ENCODE measurements around the gene ZKSCAN4.
A peak's percentile ranks its signal among the peaks of the same experiment; 100 is the strongest.

Gene ZKSCAN4

DNA sequence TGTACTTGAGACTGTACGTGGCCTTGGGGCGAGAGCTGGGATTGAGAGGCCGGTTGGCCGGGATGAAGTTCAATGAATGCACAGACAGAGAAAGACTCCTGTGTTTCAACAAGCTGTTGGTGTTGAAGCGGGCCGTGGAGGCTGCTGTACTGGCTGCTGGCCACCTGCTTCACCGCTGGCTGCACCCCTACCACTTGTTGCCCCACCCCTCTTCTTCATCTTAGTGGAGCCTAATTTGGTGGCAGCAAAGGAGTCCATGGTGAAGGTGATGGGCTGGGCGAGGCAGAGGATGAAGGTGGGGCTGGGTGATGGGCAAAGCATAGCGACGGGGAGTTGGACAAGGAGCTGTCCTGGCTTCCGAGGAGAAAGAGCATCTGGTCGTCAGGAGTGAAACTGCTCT is 34.2 kb downstream of the ZKSCAN4 start:
- Histone ChIP-seq H3K9me3 (ENCODE audit: control insufficient read depth, low read length) (no peaks in the 10 kb centered on the region), H3K4me1 (ENCODE audit: control insufficient read depth, insufficient read depth, low read length) (peaks cover 6% of the 10 kb centered on the region), H3K27me3 (ENCODE audit: control insufficient read depth, insufficient read depth, low read length) (peaks cover 57% of the 10 kb centered on the region), H3K9ac (ENCODE audit: low read length) (no peak overlapping the region), H3K36me3 (ENCODE audit: control insufficient read depth, insufficient read depth, low read length) (no peaks in the 10 kb centered on the region), H3K4me3 (ENCODE audit: low read length) (no peak overlapping the region)

DNA sequence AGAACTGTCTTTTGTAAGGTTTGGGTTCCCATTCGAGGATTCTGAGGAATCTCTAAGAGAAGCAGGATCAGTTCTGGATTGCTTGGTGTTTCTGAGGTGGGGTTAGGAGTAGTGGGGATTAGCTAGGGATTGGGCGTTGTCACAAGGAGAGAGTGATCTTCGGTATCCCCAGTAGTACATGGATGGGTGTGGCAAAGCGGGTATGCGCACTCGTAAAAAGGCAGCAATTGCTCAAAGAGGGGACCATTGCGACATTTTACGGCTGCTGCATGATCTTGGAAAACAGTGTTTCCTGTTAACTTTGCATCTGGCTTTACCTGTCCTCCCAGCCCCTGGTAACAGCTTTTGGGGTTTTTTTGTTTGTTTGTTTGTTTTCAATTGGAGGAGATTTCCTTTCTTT is 36.6 kb downstream of the ZKSCAN4 start:
- Histone ChIP-seq H3K27me3 (ENCODE audit: control insufficient read depth, insufficient read depth, low read length) (peaks cover 64% of the 10 kb centered on the region), H3K4me1 (ENCODE audit: control insufficient read depth, insufficient read depth, low read length) (peaks cover 12% of the 10 kb centered on the region), H3K9ac (ENCODE audit: low read length) (no peak overlapping the region), H3K36me3 (ENCODE audit: control insufficient read depth, insufficient read depth, low read length) (no peaks in the 10 kb centered on the region), H3K9me3 (ENCODE audit: control insufficient read depth, low read length) (no peaks in the 10 kb centered on the region), H3K4me3 (ENCODE audit: low read length) (no peak overlapping the region)

DNA sequence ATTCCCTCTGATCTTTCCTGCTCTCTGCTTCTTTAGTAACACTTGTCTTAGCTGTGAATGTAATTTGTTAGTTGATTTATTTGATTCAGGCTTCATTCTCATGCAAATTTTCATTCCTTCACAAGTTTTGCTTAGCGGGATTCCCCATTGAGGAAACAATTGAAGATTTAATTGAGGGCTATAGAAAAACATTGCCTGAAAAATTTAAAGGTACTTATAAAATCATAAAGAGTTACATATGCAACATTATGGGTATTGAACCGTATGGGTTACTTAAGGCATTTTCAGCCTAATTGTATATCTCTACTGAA is 38.9 kb downstream of the ZKSCAN4 start:
- Histone ChIP-seq H3K4me1 (ENCODE audit: control insufficient read depth, insufficient read depth, low read length) (peaks cover 8% of the 10 kb centered on the region), H3K27me3 (ENCODE audit: control insufficient read depth, insufficient read depth, low read length) (peaks cover 78% of the 10 kb centered on the region), H3K9ac (ENCODE audit: low read length) (no peak overlapping the region), H3K9me3 (ENCODE audit: control insufficient read depth, low read length) (no peaks in the 10 kb centered on the region), H3K4me3 (ENCODE audit: low read length) (no peak overlapping the region), H3K36me3 (ENCODE audit: control insufficient read depth, insufficient read depth, low read length) (no peaks in the 10 kb centered on the region)

DNA sequence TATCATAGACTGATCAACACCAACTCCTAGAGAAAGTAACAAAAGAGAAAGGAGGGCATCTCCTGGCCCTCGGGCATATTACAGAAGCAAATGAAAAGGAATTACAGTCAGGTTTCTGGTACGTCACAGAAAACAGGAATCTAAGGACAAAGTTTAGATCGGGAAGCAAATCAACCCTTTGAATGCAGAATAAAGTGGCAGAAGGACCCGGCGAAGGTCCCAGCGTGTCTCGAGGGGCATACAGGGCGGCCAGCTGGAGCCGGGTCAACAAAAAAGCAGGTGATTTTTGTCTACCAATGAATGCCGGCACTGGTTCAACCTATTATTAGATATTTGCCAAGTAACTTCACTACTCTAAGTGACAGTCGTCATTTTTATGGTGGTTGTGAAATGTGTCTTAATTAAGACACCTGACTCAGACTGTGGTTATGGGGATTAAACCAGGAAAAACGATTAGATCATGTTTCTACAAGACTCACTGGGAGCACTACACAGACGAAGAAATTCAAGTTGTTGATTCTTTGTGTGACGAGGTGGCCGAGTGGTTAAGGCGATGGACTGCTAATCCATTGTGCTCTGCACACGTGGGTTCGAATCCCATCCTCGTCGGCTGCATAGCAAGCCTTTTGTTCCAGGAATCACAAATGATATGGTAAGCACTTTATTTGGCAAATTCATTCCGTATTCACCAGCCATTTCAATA is 39.4 kb downstream of the ZKSCAN4 start:
- peaks cover 79% of the 10 kb centered on the region for H3K27me3 ChIP-seq (ENCODE audit: control insufficient read depth, insufficient read depth, low read length)
- H3K9me3 ChIP-seq (ENCODE audit: control insufficient read depth, low read length): no peaks in the 10 kb centered on the region
- no peak overlapping the region for H3K4me3 ChIP-seq (ENCODE audit: low read length)
- peaks cover 13% of the 10 kb centered on the region for H3K4me1 ChIP-seq (ENCODE audit: control insufficient read depth, insufficient read depth, low read length)
- no peak overlapping the region for H3K9ac ChIP-seq (ENCODE audit: low read length)
- no peaks in the 10 kb centered on the region for H3K36me3 ChIP-seq (ENCODE audit: control insufficient read depth, insufficient read depth, low read length)

DNA sequence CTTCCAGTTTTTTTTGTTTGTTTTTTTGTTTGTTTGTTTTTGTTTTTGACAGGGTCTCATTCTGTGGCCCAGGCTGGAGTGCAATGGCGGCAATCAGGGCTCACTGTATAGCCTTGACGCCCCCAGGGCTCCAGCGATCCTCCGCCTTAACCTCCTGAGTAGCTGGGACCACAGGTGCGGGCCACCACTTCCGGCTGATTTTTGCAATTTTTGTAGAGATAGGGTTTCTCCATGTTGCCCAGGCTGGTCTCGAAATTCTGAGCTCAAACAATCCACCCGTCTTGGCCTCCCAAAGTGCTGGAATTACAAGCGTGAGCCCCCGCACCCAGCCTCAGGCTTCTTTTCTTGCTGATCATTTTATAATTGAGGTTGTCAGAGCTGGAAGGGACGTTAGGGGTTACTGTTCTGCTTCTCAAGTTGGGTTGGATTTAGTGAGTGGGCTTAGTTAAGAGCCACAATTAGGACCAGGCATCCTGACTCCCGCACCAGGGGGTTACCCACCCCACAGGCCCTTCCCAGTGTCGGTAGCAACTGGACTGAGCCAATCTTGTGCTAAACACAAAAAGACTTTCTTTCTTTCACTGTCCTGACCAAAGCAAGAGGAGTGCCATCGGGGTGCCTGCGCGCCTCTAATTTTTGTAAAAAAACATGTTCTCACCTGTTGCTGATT is 40.1 kb downstream of the ZKSCAN4 start:
- Histone ChIP-seq H3K4me1 (ENCODE audit: control insufficient read depth, insufficient read depth, low read length) (peaks cover 20% of the 10 kb centered on the region), H3K9me3 (ENCODE audit: control insufficient read depth, low read length) (no peaks in the 10 kb centered on the region), H3K36me3 (ENCODE audit: control insufficient read depth, insufficient read depth, low read length) (no peaks in the 10 kb centered on the region), H3K4me3 (ENCODE audit: low read length) (no peak overlapping the region), H3K27me3 (ENCODE audit: control insufficient read depth, insufficient read depth, low read length) (peaks cover 86% of the 10 kb centered on the region), H3K9ac (ENCODE audit: low read length) (no peak overlapping the region)

DNA sequence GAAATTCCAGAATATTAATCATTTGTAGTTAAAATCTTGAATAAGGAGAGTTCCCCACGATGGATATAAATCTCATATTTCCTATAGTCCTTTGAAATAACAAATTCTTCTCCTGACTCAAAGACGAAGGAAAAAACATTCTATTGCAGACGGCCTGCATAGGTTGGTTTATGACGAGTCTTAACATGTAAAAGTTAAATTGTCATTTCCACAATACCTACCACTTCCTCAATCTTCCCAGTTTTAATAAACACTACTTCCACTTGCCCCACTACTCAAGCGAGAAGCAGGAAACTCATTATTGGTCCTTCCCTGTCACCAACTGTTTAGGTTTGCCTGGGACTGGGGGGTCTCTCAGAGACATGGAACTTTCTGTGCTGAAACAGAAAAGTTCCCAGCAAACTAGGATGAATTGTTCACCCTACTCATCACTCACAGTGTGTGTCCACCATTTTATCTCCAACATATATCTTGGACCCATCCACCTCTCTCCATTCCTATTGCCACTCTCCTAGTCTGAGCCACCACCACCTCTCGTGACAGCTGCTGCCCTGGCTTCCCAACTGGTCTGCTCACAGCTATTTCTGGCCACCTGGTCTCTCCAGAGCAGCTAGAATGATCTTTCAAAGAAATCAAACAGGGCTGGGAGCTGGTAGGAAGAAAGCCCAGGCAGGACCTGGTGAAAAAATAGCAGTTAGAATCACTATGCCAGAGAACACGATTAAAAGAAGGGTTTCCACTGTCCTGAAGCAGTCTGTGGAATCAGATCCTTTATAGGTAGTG is 42.1 kb downstream of the ZKSCAN4 start:
- Histone ChIP-seq H3K27me3 (ENCODE audit: control insufficient read depth, insufficient read depth, low read length) (peaks cover 88% of the 10 kb centered on the region), H3K9ac (ENCODE audit: low read length) (no peak overlapping the region), H3K4me1 (ENCODE audit: control insufficient read depth, insufficient read depth, low read length) (peaks cover 22% of the 10 kb centered on the region)

DNA sequence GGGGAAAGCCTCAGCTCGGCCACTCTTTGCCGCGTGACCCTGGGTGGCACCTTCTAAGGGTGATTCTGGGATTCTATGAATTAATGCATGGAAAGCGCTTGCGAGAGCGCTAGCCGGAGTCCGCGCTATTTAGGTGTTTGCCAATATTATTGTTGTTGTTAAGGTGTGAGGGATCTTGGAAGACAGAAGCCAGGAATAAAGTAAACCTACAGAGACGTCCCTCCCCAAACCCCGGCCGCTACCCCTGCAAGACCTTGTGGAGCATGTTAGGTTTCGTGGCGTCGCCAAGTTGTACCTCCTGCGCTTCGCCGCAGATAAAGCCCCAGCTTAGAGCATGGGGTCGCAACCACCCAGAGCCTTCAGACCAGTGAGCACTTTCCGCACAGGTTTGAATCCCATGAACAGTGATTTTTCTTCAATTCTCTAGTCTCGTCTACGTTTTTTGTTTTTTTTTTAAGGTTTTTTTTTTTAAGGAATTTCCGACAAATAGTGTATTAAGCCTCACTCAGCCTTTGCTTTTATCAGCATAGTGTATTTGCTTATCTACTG is 43.9 kb downstream of the ZKSCAN4 start:
- Histone ChIP-seq H3K9me3 (ENCODE audit: control insufficient read depth, low read length) (no peaks in the 10 kb centered on the region), H3K4me1 (ENCODE audit: control insufficient read depth, insufficient read depth, low read length) (peaks cover 22% of the 10 kb centered on the region), H3K27me3 (ENCODE audit: control insufficient read depth, insufficient read depth, low read length) (peaks cover 83% of the 10 kb centered on the region), H3K36me3 (ENCODE audit: control insufficient read depth, insufficient read depth, low read length) (no peaks in the 10 kb centered on the region), H3K9ac (ENCODE audit: low read length) (no peak overlapping the region), H3K4me3 (ENCODE audit: low read length) (no peak overlapping the region)

More for the DNA sequence above, 42.1 kb downstream of the ZKSCAN4 start:
- no peak overlapping the region for H3K4me3 ChIP-seq (ENCODE audit: low read length)
- H3K9me3 ChIP-seq (ENCODE audit: control insufficient read depth, low read length): no peaks in the 10 kb centered on the region
- H3K36me3 ChIP-seq (ENCODE audit: control insufficient read depth, insufficient read depth, low read length): no peaks in the 10 kb centered on the region

DNA sequence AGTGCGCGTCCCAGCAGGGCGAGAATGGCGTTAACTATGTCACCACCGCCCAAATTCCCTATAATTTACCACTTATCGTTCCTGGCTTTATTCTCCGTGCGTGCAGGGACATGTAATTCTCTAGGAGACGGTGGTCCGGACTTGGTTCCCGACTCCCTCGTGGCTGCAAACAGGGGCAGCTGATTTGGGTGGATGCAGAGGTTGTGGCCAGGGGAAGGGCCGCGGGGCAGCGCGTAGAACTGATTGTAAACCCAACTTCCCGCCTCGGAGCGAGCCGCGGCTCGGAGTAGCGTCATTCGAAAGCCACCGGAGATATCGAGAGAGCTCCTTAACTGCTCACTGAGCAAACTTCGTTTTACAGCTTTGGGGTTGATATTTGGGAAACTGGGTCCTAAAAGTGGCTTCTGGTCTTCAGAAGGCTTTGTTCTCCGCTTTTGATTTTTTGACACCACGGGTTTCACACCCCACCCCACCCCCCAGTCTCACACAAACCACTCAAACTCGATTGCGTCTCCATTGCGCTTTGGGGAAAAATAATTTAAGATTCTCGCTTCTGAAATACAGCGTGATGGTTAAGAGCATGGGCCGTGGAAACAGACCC is 44.5 kb downstream of the ZKSCAN4 start:
- Histone ChIP-seq H3K36me3 (ENCODE audit: control insufficient read depth, insufficient read depth, low read length) (no peaks in the 10 kb centered on the region), H3K9me3 (ENCODE audit: control insufficient read depth, low read length) (no peaks in the 10 kb centered on the region), H3K4me3 (ENCODE audit: low read length) (peak overlapping the region; percentile 24), H3K4me1 (ENCODE audit: control insufficient read depth, insufficient read depth, low read length) (peaks cover 19% of the 10 kb centered on the region), H3K27me3 (ENCODE audit: control insufficient read depth, insufficient read depth, low read length) (peaks cover 77% of the 10 kb centered on the region), H3K9ac (ENCODE audit: low read length) (no peak overlapping the region)

DNA sequence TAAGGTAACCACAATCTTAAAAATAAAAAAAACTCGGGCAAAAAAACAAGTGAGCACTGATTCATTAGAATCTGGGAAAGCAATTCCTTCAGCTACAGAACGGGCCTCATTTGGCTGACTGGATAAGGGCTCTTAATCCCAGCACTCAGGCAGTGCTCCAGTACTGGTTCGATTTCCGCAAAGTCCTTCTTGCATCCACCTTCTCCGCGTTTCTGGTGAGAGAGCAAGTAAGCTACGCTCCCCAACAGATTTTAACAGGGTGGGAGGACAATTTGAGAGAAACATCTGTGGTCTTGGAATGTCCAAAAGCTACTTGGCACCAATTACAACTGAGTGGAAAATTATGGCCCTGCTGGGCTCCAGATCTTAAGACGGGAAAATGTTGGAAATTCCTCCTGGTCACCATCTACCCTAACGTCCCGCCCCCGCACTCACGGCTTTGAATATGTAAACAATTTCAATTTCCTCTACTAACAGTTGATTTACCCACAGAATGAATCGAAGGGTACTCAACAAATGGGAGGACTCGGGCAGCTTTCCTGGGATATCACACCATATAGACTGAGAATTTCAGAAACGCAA is 45.0 kb downstream of the ZKSCAN4 start:
- H3K9me3 ChIP-seq (ENCODE audit: control insufficient read depth, low read length): no peaks in the 10 kb centered on the region
- H3K36me3 ChIP-seq (ENCODE audit: control insufficient read depth, insufficient read depth, low read length): no peaks in the 10 kb centered on the region
- no peak overlapping the region for H3K9ac ChIP-seq (ENCODE audit: low read length)
- H3K4me3 ChIP-seq (ENCODE audit: low read length): no peak overlapping the region
- H3K4me1 ChIP-seq (ENCODE audit: control insufficient read depth, insufficient read depth, low read length): peaks cover 15% of the 10 kb centered on the region
- peaks cover 71% of the 10 kb centered on the region for H3K27me3 ChIP-seq (ENCODE audit: control insufficient read depth, insufficient read depth, low read length)

DNA sequence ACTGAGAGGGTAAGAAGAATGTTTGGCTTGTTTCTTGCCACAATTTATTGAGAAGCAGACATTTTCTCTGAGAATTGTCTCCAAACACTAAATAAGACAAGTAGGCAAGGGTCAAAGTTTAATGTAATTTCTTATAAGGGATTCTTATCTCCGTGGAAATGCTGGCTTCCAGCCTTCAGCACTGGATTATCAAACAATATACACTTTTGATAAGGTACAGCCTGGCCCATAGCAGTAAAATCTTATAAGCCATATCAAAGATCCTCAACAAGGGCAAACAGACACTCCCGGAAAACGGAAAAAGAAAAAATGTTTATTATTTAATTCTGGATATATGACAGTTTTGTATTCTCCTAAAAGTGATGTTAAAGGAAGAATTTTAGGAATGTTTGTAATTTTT is 45.5 kb downstream of the ZKSCAN4 start:
- no peaks in the 10 kb centered on the region for H3K9me3 ChIP-seq (ENCODE audit: control insufficient read depth, low read length)
- peaks cover 66% of the 10 kb centered on the region for H3K27me3 ChIP-seq (ENCODE audit: control insufficient read depth, insufficient read depth, low read length)
- H3K36me3 ChIP-seq (ENCODE audit: control insufficient read depth, insufficient read depth, low read length): no peaks in the 10 kb centered on the region
- H3K4me3 ChIP-seq (ENCODE audit: low read length): no peak overlapping the region
- peaks cover 15% of the 10 kb centered on the region for H3K4me1 ChIP-seq (ENCODE audit: control insufficient read depth, insufficient read depth, low read length)
- no peak overlapping the region for H3K9ac ChIP-seq (ENCODE audit: low read length)

DNA sequence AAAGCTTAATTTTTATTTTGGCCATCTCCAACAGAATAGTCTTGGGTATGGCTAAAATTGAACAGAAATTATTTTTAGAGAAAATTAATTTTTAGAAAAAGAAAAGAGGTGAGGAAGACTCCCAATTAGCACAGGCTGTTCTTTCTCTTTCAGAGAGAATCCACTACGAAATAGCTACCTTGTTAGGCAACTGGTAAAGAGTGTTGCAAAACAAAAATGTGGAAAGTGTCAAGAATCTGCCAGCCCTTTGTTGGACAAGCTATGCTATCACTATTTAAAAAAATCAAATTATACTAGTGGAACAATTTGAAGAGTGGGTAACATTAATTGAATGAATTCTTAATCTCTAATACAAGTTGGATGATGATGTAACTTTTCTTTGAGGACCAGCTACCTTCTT is 46.2 kb downstream of the ZKSCAN4 start:
- no peaks in the 10 kb centered on the region for H3K9me3 ChIP-seq (ENCODE audit: control insufficient read depth, low read length)
- peaks cover 15% of the 10 kb centered on the region for H3K4me1 ChIP-seq (ENCODE audit: control insufficient read depth, insufficient read depth, low read length)
- H3K27me3 ChIP-seq (ENCODE audit: control insufficient read depth, insufficient read depth, low read length): peaks cover 60% of the 10 kb centered on the region
- H3K9ac ChIP-seq (ENCODE audit: low read length): no peak overlapping the region
- H3K36me3 ChIP-seq (ENCODE audit: control insufficient read depth, insufficient read depth, low read length): no peaks in the 10 kb centered on the region
- no peak overlapping the region for H3K4me3 ChIP-seq (ENCODE audit: low read length)
